Forelimb muscle (tissue), 1 donor: Measurements from ENCODE around the gene TOP2A. TPM values are rescaled to one million over a fixed set of nuclear protein-coding genes. Genes with fewer than 3 reads are reported as not detected.

Experiments used
- DNase-seq: peaks from one replicate; pipeline ENCODE4 v3.0.0-alpha.2; 2013; ENCODE audit warnings: low read depth
- polyA plus RNA-seq: library from polyadenylated mRNA; unstranded; fragments of 120-200 nt; gene quantifications from one replicate; pipeline ENCODE4 v1.2.1, GENCODE V29; 2013; ENCODE audit not compliant: insufficient read length

TOP2A gene
- polyA plus RNA-seq, 1 donor, result 53.9 TPM

DNA sequence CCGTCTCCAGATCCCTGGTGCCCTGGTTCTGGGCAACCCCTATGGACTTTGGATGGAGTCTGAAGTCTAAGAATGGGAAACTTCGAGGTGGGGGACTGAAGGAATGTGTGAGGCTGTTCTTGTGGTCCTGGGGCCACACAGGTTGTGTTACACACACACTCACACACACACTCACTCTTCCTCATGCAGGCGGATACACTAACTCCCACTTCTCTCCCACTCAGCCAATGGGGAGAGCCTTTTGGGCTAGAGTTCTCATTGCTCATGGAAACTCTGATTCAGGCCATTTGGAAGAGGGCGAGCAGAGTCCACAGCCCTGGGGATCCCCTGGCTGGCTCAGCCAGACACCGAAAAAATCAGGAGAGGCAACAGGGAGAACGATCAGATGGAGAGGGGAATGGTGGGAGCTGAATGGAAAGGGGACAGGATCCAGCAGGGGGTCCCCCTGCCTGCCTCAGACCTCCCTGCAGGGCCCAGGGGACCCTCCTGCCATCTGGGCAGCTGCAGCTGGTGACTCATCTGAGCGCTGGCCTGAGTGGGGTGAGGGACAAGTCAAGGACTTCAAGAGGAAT, 34.6 kb upstream of the TOP2A start:
- peak; percentile 91 for DNase-seq

- no peak for DNase-seq
Measured at GRCh38 chr17:40451420-40451819, 33.7 kb upstream of the TOP2A start.

DNA sequence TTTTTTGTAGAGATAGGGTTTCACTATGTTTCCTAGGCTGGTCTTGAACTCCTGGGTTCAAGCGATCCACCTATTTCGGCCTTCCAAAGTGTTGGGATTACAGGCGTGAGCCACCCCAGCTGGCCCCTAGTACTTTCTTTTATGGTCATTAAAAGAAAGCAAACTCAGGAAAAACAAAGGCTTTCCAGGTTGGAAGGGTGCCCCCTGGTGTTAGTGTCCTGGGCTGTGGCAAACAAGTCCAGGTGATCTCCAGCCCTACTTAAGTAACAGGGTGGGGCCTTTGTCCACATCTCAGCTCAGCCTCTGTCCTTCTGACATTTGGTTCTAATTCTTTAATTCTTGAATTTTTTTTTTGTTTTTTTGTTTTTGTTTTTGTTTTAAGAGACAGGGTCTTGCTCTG, 32.5 kb upstream of the TOP2A start:
- DNase-seq, result no peak

- DNase-seq, result no peak
Measured at GRCh38 chr17:40448639-40449261, 31.1 kb upstream of the TOP2A start.

- DNase-seq, result no peak
Measured at GRCh38 chr17:40448213-40448638, 30.5 kb upstream of the TOP2A start.

GRCh38 chr17:40447806-40448205, 30.1 kb upstream of the TOP2A start:
- DNase-seq, result no peak

- no peak for DNase-seq
Measured at GRCh38 chr17:40447148-40447644, 29.5 kb upstream of the TOP2A start.

- no peak for DNase-seq
Measured at GRCh38 chr17:40445751-40446468, 28.2 kb upstream of the TOP2A start.

DNA sequence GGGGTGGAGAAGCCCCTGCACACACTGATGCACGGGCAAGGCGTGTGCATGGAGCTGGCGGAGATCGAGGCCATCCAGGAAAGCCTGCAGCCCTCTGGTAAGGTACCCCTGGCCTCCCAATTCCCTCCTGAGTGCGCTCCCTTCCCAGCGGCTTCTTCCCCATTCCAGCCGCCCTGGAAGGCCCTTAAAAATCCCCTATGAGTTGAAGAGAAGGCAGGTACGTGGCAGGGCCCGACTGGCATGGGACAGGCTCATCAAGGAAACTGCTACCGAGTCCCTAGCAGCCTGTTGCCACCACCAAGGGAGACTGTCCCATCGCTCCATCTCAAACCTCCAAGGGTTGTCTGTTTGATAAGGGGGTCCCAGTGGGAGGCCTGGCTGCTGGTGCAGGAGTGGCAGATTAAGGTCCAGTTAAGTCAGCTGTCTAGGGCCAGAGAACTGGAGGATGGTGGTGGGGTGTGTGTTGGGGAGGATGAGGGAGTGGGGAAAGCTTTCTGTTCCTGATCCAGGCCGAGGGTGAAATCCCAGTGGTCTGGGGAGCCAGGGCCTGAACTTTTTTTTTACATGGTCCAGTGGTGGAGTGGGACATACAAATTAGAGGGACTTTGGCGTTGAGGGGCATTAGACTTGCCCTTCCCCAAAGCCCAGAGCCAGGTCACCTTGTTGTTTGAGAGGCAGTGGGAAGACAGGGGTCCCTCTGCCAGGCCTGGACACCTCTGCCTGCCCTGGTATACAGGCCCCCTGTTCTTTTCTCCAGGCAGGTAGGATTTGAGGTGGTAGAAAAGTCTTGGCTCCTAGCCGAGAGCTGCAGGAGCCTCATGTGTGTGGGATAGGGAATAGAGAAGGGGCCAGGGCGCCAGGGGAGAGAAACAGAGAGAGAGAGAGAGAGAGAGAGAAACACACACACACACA, 26.5 kb upstream of the TOP2A start:
- no peak for DNase-seq

GRCh38 chr17:40443196-40443987, 25.7 kb upstream of the TOP2A start, which contains the start of gene IGFBP4:
TSS of gene IGFBP4 (plus strand) at chr17:40443450. CDS start at chr17:40443736, 286 bp downstream.
- no peak for DNase-seq

- no peak for DNase-seq
Measured at GRCh38 chr17:40442392-40443195, 24.9 kb upstream of the TOP2A start.

- no peak for DNase-seq
Measured at GRCh38 chr17:40440166-40440565, 22.5 kb upstream of the TOP2A start.

DNA sequence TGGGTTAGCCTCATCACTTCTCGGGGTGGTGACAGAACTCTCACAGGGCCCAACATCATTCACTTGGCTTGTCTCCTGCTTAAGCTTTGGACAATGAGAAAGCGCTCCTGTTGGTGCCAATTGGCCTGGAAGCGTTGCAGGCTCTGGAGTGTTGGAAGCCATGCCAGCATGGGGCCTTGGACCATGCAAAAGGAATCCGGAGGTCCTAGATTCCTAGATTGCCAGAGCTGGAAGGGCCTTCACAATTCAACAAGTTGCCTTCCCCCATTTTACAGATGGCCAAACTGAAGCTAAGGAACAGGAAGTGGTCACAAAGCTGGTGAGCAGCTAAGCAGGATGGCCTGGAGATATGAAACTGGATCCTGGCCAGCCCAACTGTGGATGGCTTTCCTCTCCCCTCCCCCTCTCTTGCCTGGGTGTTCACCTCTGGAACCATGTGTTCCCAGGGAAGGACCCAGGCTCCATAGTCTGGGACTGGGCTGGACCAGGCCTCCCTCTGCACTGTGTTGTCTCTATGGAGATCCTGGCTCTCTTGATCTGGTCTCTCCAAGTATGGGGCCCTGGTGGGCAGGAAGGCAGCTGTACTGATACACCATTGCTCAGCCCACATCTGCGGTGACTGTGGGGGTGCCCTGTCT, 19.5 kb upstream of the TOP2A start:
- no peak for DNase-seq

DNA sequence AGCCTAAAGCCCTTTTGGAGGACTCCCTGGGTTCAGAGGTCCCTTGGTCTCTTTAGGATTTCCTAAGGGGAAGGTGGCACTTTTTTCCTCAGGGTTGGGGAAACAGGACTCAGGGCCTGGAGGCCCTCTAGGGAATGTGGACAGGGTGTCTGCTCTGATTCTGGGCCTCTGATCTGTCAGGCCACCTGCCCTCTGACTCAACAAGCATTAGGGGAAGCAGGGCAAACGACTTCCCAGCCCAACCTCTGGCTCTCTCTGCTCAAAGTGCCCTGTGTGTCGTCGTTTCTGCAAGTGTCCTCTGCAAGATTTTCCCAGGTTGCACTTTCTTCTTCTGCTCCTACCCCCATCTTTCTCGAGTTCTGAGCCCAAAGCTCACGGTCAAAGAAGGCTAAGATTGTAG, 18.9 kb upstream of the TOP2A start:
- no peak for DNase-seq

DNA sequence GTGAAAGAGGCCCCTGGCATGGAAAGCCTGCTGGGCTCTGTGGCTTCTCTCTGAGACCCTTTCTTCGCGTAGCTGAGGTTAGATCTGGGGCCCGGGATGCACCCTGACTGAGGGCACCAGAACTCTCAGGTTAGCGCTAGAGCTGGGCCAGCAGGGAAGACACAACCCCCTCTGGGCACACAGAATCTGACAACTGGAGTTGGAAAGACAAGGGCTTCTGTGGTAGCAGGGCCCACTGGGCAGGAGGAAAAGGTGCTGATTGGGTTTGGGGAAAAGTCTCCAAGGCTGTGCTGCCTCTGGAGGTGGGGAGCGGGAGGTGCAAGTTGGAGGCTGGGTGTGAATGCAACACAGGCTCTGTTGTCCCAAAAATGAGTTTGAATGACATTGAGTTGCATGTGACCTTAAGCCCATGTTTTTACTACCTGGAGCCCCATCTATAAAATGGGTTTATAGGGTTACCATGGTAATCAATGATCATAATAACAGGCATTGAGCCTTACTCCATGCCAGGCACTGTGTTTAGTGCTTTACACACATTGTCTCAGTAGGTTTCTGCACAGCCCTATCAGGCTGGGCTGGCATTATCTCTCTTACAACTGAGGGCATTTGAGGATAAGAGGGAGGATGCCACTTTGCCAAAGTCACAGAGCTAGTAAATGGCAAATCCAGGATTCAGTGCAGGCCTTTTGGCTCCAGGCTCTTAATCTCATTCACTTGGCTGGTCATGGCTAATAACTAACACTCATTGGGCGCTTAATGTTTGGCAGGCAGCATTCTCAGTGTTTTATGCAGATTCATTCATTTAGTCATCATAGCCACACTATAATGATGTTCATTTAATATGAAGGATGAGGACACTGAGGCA, 16.1 kb upstream of the TOP2A start:
- no peak for DNase-seq

DNA sequence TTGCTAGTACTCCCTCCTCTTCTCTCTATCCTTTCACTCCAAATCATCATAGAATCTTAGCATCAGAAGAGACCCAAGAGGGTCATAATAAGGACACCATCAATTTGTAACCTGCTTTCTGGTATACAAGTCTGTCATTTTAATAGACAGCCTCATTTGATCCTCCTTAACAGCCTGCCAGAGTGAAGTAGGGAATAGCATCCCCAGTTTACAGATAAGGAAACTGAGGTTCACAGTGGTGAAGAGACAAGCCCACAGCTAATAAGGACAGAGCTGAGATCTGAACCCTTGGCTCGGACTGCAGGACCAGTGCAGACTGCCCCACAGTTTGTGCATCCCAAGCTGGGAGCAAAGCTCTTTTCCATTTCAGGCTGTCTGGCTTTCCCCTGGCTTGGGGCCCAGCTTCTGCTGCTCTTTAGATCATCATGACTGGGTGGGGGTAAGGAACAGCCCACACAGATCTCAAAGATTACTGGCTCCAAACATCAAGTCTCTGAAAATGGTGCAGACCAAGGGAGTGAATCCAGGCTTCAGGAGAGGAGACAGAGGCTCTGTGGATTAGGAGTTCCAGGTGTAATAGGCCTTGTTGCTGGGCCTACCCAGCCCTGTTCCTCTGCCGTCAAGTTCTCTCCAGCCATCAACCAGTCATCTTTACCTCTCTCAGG, 15.3 kb upstream of the TOP2A start:
- no peak for DNase-seq

GRCh38 chr17:40431231-40431602, 13.5 kb upstream of the TOP2A start:
- DNase-seq, result no peak
